Measurements from ENCODE around the gene RESF1.

DNA sequence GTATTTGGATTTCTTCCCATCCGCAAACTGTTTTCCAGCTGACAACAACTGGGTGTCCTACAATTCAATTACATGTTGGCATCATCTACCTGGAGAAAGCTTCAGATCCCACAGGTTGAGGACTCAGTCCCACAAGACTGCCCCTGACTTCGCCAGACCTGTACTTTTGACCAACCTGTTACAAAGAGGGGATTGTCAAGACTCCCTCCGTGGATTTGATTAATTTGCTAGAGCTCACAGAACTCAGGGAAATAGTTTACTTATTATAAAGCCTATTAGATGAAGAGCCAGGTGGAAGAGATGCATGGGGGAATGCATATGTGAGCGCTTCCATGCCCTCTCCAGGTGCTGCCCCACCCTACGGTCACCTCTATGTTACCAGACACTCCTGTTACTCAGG is 14.6 kb downstream of the RESF1 start:
- TF ChIP-seq, protein P1, sequence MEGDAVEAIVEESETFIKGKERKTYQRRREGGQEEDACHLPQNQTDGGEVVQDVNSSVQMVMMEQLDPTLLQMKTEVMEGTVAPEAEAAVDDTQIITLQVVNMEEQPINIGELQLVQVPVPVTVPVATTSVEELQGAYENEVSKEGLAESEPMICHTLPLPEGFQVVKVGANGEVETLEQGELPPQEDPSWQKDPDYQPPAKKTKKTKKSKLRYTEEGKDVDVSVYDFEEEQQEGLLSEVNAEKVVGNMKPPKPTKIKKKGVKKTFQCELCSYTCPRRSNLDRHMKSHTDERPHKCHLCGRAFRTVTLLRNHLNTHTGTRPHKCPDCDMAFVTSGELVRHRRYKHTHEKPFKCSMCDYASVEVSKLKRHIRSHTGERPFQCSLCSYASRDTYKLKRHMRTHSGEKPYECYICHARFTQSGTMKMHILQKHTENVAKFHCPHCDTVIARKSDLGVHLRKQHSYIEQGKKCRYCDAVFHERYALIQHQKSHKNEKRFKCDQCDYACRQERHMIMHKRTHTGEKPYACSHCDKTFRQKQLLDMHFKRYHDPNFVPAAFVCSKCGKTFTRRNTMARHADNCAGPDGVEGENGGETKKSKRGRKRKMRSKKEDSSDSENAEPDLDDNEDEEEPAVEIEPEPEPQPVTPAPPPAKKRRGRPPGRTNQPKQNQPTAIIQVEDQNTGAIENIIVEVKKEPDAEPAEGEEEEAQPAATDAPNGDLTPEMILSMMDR (IDR thresholded peaks at IDR 0.05) = no peak
- no peak for TF ChIP-seq POLR2A (IDR thresholded peaks at IDR 0.05)

Measured in heart left ventricle (tissue), 13 donors.